Cardiac muscle cell (in vitro differentiated cells and primary cell): ENCODE measurements around the gene PRRT4. TPM values are rescaled to one million over a fixed set of nuclear protein-coding genes. Genes with fewer than 3 reads are reported as not detected.

Source experiments
- DNase-seq, 2 donors: peaks; one replicate each; pipeline versions ENCODE4 v3.0.0 to v3.0.0-alpha.2; 2010 to 2017; ENCODE audit warnings: low read depth in 1 of 2, low spot score in 1 of 2
- H3K27ac ChIP-seq: fragments of 200-600 bp; sonication (generic); 2 replicates; pipeline ENCODE4 v1.5.1; 2016
- H3K27me3 ChIP-seq: fragments of 200-600 bp; sonication (generic); 2 replicates; pipeline ENCODE4 v1.6.0; 2016; ENCODE audit warnings: control low read depth
- H3K36me3 ChIP-seq: fragments of 200-600 bp; sonication (generic); 2 replicates; pipeline ENCODE4 v1.5.1; 2016; ENCODE audit warnings: control low read depth
- H3K4me1 ChIP-seq: fragments of 200-600 bp; sonication (generic); 2 replicates; pipeline ENCODE4 v1.8.1; 2017; ENCODE audit warnings: low read depth, mild to moderate bottlenecking, mixed run types
- H3K4me3 ChIP-seq: fragments of 200-600 bp; sonication (generic); 2 replicates; pipeline ENCODE4 v1.5.1; 2016; ENCODE audit warnings: mild to moderate bottlenecking
- H3K9me3 ChIP-seq: fragments of 200-600 bp; sonication (generic); 2 replicates; pipeline ENCODE4 v1.5.1; 2017; ENCODE audit warnings: low read depth, mild to moderate bottlenecking, control low read depth
- polyA plus RNA-seq: library from polyadenylated mRNA; unstranded; fragments of >200 nt; fragmentation: Nextera tagmentation; extraction: Ambion mirVana; gene quantifications from 2 replicates; pipeline ENCODE4 v1.2.1, GENCODE V29; 2016
- total RNA-seq: library from RNA; depleted of rRNA; stranded (reverse); fragments of >200 nt; gene quantifications from 2 replicates; pipeline ENCODE4 v1.2.3, GENCODE V29; 2016
- TF ChIP-seq, protein P1 (sequence below): IDR thresholded peaks from 2 replicates; pipeline ENCODE4 v1.5.1; 2012; ENCODE audit warnings: low read depth, mild to moderate bottlenecking, low read length

The PRRT4 gene
- total and polyA plus RNA-seq, 2 experiments from 2014 or later = 13.2 to 26.6 TPM

DNA sequence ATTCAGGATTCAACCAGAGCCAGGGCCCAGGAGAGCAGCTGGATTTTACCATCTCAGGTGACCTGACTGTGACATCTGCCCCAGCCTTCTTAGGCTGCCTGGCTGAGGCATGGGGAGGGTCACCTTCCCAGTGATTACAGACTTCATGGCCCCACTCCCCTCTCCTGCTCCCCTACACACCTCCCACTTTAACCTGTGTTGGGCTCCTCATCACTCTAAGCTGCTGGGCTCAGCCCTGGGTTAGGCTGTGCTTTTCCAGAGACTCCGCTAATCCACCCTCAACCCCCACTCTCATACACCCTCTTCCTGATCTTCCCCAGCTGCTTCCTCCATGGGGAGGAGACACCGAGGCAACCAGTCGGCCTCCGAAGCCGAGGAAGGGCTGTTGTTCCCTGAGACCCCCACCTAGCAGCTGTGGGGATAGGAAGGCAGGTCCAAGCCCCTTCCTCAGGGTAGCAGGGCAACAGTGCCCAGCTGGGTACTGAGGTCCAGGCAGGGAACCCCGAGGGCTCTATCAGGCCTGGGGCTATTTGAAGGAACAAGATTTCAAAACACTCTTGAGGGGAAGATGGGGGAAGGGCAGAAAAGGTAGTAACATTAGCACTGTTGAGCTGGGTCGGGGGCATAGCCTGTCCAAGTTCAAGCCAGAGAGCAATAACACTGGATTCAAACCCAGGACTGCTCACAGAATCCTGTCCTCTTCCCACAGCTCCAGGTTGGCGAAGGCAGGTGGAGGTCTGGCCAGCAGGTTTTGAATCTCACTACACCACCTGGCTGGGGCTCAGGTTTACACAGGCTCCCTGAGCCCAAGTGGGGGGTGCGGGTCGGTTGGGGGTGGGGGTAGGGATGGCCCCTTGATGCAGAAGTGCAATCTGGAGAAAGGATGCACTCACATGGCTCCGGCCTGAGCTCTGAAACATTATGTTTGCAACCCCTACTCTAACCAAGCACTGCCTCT lies 46.5 kb upstream of the PRRT4 start:
- TF ChIP-seq, protein P1, sequence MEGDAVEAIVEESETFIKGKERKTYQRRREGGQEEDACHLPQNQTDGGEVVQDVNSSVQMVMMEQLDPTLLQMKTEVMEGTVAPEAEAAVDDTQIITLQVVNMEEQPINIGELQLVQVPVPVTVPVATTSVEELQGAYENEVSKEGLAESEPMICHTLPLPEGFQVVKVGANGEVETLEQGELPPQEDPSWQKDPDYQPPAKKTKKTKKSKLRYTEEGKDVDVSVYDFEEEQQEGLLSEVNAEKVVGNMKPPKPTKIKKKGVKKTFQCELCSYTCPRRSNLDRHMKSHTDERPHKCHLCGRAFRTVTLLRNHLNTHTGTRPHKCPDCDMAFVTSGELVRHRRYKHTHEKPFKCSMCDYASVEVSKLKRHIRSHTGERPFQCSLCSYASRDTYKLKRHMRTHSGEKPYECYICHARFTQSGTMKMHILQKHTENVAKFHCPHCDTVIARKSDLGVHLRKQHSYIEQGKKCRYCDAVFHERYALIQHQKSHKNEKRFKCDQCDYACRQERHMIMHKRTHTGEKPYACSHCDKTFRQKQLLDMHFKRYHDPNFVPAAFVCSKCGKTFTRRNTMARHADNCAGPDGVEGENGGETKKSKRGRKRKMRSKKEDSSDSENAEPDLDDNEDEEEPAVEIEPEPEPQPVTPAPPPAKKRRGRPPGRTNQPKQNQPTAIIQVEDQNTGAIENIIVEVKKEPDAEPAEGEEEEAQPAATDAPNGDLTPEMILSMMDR = no peak
- no peaks in the 10 kb centered on the region for H3K4me1 ChIP-seq
- peak in 1 of 2 donors; percentile 34 for DNase-seq
- no peak overlapping the region for H3K4me3 ChIP-seq
- no peaks in the 10 kb centered on the region for H3K9me3 ChIP-seq
- no peak overlapping the region for H3K27ac ChIP-seq
- no peaks in the 10 kb centered on the region for H3K36me3 ChIP-seq
- H3K27me3 ChIP-seq = peaks cover 52% of the 10 kb centered on the region

DNA sequence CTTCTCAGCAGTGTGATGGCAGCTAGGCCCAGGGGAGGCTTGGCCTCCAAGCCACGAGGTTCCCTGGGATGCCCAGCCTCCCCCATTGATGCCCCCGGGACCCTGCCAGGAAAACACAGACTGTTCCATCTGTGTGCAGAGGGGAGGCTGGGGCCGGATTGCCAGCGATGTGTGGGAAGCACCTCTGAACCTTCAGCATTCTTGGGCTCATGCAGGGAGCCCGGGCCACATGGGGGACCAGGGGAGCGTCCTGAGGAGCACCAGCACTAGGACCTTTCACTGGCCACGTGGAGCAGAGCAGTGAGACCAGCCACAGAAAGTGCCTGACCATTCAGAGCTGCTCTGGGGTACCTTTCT lies 45.7 kb upstream of the PRRT4 start:
- H3K27ac ChIP-seq = no peak overlapping the region
- H3K4me3 ChIP-seq = no peak overlapping the region
- peaks cover 52% of the 10 kb centered on the region for H3K27me3 ChIP-seq
- no peak for DNase-seq
- H3K4me1 ChIP-seq = no peaks in the 10 kb centered on the region
- no peaks in the 10 kb centered on the region for H3K9me3 ChIP-seq
- H3K36me3 ChIP-seq = no peaks in the 10 kb centered on the region
- TF ChIP-seq, protein P1 = no peak

DNA sequence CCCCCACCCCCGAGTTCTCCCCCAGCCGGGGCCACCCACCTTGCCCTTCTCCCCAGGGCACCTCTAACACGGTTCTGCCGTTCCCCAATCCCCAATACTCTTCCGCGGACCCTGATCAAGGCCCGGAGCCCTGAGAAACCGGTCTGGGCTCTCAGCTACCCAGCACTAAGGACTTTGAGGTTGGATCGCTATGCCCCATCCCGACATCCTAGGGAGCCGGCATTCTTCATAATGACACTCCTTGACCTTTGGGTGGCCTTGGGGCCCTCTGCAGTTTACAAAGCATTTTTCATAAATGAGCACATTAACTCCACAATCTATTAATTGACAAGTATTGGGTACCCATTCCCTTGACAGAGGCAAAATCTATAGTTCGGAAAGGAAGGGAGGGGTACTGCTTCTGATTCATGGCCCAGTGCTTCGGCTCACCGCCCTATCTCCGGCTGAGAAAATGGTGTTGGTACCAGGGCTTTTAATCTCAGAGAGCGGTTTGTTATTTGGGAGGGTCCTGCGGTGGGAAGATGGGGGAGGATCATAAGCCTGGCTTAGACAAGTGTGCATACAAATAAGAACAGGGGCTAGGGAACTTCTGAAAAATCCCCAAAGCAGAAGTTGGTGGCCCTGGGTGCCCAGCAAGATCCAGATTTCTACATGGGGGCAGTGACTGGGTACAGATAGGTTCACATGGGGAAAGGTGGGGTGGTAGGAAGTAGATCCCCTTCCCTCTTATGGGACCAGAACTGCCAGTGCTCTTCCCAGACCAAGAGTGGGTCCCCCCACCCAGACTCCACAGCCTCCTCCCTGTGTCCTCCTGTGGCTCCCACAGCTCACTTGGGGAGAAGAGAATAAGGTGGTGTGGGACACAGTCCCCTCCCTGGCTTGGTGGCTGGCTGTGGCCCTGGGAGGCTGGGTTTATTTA lies 45.1 kb upstream of the PRRT4 start:
- H3K36me3 ChIP-seq = no peaks in the 10 kb centered on the region
- no peak overlapping the region for H3K27ac ChIP-seq
- H3K27me3 ChIP-seq = peaks cover 48% of the 10 kb centered on the region
- TF ChIP-seq, protein P1 = no peak
- no peaks in the 10 kb centered on the region for H3K4me1 ChIP-seq
- no peaks in the 10 kb centered on the region for H3K9me3 ChIP-seq
- DNase-seq = no peak
- peak overlapping the region; percentile 65 for H3K4me3 ChIP-seq

DNA sequence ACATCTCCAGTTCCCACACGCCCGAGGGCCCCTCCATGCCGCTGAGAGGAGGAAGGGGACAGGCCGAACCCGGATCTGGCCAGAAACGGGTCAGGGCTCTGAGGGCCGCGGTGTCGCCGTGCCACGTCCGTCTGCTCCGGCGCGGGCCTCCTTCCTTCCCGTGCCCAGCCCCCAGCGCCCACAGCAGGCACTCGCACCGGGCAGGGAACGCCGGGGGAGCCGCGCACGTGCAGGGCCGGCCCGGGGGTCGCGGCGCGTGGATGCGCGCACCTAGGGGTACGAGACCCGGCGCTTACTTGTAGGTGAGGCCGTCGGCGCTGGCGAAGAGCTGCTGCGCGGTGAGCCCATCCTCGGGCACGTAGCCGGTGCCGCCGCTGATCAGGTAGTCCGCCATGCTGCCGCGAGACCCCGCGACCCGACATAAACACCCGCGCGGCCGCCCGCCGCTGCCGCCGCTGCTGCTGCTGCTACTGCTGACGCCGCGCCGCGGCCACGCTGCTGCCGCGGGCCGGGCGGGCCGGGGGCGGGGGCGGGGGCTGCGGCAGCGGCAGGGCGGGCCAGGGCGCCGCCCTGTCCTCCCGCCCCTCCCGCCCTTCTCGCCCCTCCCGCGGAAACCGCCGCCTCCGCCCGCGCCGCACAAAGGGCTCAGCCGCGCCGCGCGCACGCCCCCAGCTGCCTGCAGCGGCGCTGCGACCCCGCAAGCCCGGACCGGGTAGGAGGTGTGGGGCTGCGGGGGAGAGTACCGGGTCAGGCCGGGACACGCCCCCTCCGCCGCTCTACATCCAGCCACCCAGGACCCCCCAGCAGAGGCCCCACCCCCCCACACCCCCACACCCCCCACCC lies 44.2 kb upstream of the PRRT4 start:
- H3K9me3 ChIP-seq = no peaks in the 10 kb centered on the region
- peaks cover 39% of the 10 kb centered on the region for H3K27me3 ChIP-seq
- H3K4me3 ChIP-seq = peak overlapping the region; percentile 65
- DNase-seq = peak; percentile 50 to 66
- no peaks in the 10 kb centered on the region for H3K36me3 ChIP-seq
- no peaks in the 10 kb centered on the region for H3K4me1 ChIP-seq
- no peak overlapping the region for H3K27ac ChIP-seq
- TF ChIP-seq, protein P1 = no peak
